Measurements from ENCODE around the gene ABTB2.

Gene ABTB2

GRCh38 chr11:34359548-34359891 lies 1.7 kb upstream of the ABTB2 start:
- DNase-seq = no peak

- peak; percentile 69 to 77 for DNase-seq
These were observed 1.1 kb upstream of the ABTB2 start for GRCh38 chr11:34358728-34359547.

GRCh38 chr11:34358258-34358727 lies 483 bp upstream of the ABTB2 start:
- no peak for DNase-seq

GRCh38 chr11:34356913-34357700 lies 703 bp downstream of the ABTB2 start:
- peak; percentile 42 to 52 for DNase-seq

GRCh38 chr11:34356576-34356912 lies 1.3 kb downstream of the ABTB2 start:
- DNase-seq = peak; percentile 12 to 23

- no peak for DNase-seq
These were observed 1.7 kb downstream of the ABTB2 start for GRCh38 chr11:34356130-34356529.

- DNase-seq = no peak
These were observed 2.1 kb downstream of the ABTB2 start for GRCh38 chr11:34355726-34356125.

- DNase-seq = no peak
These were observed 3.0 kb downstream of the ABTB2 start for GRCh38 chr11:34354782-34355181.

GRCh38 chr11:34353881-34354280 lies 3.9 kb downstream of the ABTB2 start:
- DNase-seq = no peak

GRCh38 chr11:34351687-34352469 lies 5.9 kb downstream of the ABTB2 start:
- no peak for DNase-seq

- DNase-seq = no peak
These were observed 6.8 kb downstream of the ABTB2 start for GRCh38 chr11:34351051-34351450.

- DNase-seq = no peak
These were observed 7.9 kb downstream of the ABTB2 start for GRCh38 chr11:34349882-34350281.

GRCh38 chr11:34348919-34349318 lies 8.9 kb downstream of the ABTB2 start:
- no peak for DNase-seq

GRCh38 chr11:34348096-34348495 lies 9.7 kb downstream of the ABTB2 start:
- no peak for DNase-seq

- DNase-seq = no peak
These were observed 11.3 kb downstream of the ABTB2 start for GRCh38 chr11:34346551-34346950.

GRCh38 chr11:34345991-34346480 lies 11.8 kb downstream of the ABTB2 start:
- no peak for DNase-seq

- DNase-seq = no peak
These were observed 12.3 kb downstream of the ABTB2 start for GRCh38 chr11:34345540-34345876.

- DNase-seq = no peak
These were observed 12.9 kb downstream of the ABTB2 start for GRCh38 chr11:34344768-34345539.

GRCh38 chr11:34344410-34344767 lies 13.4 kb downstream of the ABTB2 start:
- DNase-seq = no peak

- no peak for DNase-seq
These were observed 14.1 kb downstream of the ABTB2 start for GRCh38 chr11:34343686-34344085.

GRCh38 chr11:34343153-34343552 lies 14.7 kb downstream of the ABTB2 start:
- DNase-seq = no peak

- no peak for DNase-seq
These were observed 15.8 kb downstream of the ABTB2 start for GRCh38 chr11:34341931-34342533.
